Measurements from ENCODE around the gene HMGA1. TPM values are rescaled to one million over a fixed set of nuclear protein-coding genes. Genes with fewer than 3 reads are reported as not detected.

Gene HMGA1
- polyA plus RNA-seq, 1 of the 3 experiments (the other 2 are of a cell fraction): 433 TPM

GRCh38 chr6:34289137-34289536, 52.5 kb downstream of the HMGA1 start:
- CTCF ChIA-PET: interaction anchor here (0.5 kb wide), 1 partner anchor 126 kb away, joined by 3 read pairs; no protein-coding TSS in a partner anchor

More at GRCh38 chr6:34289137-34289536, 52.5 kb downstream of the HMGA1 start:
- Histone ChIP-seq H3F3A (replicated peaks; ENCODE audit: insufficient read depth) (no peaks in the 10 kb centered on the region), H4K20me1 (ENCODE audit: insufficient read depth) (no peaks in the 10 kb centered on the region), H3K36me3 (replicated peaks in 1 of 2; ENCODE audit: control insufficient read depth in 1 of 2, insufficient read depth in 2 of 2, low read length in 1 of 2) (peaks cover 23 to 40% of the 10 kb centered on the region in 2 experiments), H3K4me3 (ENCODE audit: low read depth in 2 of 2, low read length in 1 of 2) (no peak overlapping the region), H3K9ac (no peak overlapping the region), H3K27me3 (ENCODE audit: insufficient read depth) (no peaks in the 10 kb centered on the region), H3K79me2 (ENCODE audit: insufficient read depth) (no peaks in the 10 kb centered on the region), H3K4me2 (no peak overlapping the region), H2AFZ (ENCODE audit: low read depth) (no peak overlapping the region), H3K9me2 (no peaks in the 10 kb centered on the region), H3K4me1 (ENCODE audit: control insufficient read depth in 1 of 2, insufficient read depth in 2 of 2, low read depth in 1 of 2, low read length in 1 of 2) (no peaks in the 10 kb centered on the region), H3K27ac (ENCODE audit: low read depth in 2 of 2, low read length in 1 of 2) (no peak overlapping the region), H3K9me3 (no peaks in the 10 kb centered on the region)
- 96% methylated on average over 11 of the region's 11 CpGs for WGBS (ENCODE audit: low lambda C conversion rate)
- POLR2A ChIA-PET: no interaction called here
- no peak for DNase-seq
- TF ChIP-seq ZBTB33 (IDR thresholded peaks at IDR 0.05; ENCODE audit: borderline replicate concordance, low read depth) (no peak), PBX3 (IDR thresholded peaks at IDR 0.05) (no peak), GATA2 (CRISPR knock-in tag; IDR thresholded peaks at IDR 0.05) (no peak), RFX5 (IDR thresholded peaks at IDR 0.05; ENCODE audit: low read length) (no peak), RAD21 (IDR thresholded peaks at IDR 0.05; ENCODE audit: low read length) (no peak), CHD2 (IDR thresholded peaks at IDR 0.05; ENCODE audit: low read length, partially characterized antibody) (no peak), MEF2A (IDR thresholded peaks at IDR 0.05; ENCODE audit: borderline replicate concordance, low read depth) (no peak), REST (IDR thresholded peaks at IDR 0.05; ENCODE audit: low read depth, low read length) (no peak), TAF1 (IDR thresholded peaks at IDR 0.05; ENCODE audit: borderline replicate concordance, low read depth, low read length) (no peak), FOXJ3 (CRISPR knock-in tag; IDR thresholded peaks at IDR 0.05) (no peak), POLR2AphosphoS5 (IDR thresholded peaks at IDR 0.05; ENCODE audit: low read depth, low read length) (no peak), SIN3A (IDR thresholded peaks at IDR 0.05; ENCODE audit: borderline replicate concordance, low read depth, low read length) (no peak), YY1 (IDR thresholded peaks at IDR 0.05; ENCODE audit: low read depth) (no peak), SMC3 (IDR thresholded peaks at IDR 0.05; ENCODE audit: low read depth, low read length) (no peak), TEAD4 (IDR thresholded peaks at IDR 0.05; ENCODE audit: borderline replicate concordance, insufficient read depth) (no peak), GABPA (IDR thresholded peaks at IDR 0.05; ENCODE audit: low read depth) (no peak), RCOR1 (IDR thresholded peaks at IDR 0.05; ENCODE audit: low read length) (no peak), FOXM1 (IDR thresholded peaks at IDR 0.05; ENCODE audit: low read depth) (no peak), MXI1 (IDR thresholded peaks at IDR 0.05; ENCODE audit: low read depth, low read length) (no peak), IRF3 (IDR thresholded peaks at IDR 0.05; ENCODE audit: low read depth, low read length) (no peak)
